ENCODE data around the gene ATXN7.

ATXN7 gene

DNA sequence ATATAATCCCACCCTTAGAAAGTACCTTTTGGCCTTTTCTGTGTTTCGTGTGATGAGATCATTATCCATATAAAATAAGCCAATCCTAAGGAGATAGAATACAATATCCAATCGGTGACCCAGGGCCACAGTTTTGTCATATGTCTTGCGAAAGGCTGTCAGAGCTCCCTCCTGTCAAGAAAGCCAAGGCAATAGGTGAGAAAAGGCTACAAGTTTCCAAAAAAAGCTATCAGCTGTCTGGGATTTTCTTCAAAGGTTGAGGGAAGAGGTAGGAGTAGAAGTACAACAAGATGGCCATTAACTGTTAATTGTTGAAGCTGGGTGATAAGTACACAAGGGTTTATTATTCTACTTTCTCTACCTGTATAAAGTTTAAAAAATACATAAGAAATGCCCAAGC lies 155.6 kb downstream of the ATXN7 start:
- H3K9me3 ChIP-seq (ENCODE audit: insufficient read depth, low read depth, low read length), result no peaks in the 10 kb centered on the region
- no peak overlapping the region for H3K9ac ChIP-seq (ENCODE audit: low read depth, low read length)
- H3K4me3 ChIP-seq (ENCODE audit: low read length), result no peak overlapping the region
- H3K4me1 ChIP-seq (ENCODE audit: insufficient read depth, low read length), result no peaks in the 10 kb centered on the region
- no peak overlapping the region for H3K27ac ChIP-seq (ENCODE audit: low read length)
- H3K36me3 ChIP-seq (ENCODE audit: insufficient read depth, low read depth, low read length), result peaks cover 70% of the 10 kb centered on the region
- H3K27me3 ChIP-seq (ENCODE audit: insufficient read depth, low read length), result no peaks in the 10 kb centered on the region

DNA sequence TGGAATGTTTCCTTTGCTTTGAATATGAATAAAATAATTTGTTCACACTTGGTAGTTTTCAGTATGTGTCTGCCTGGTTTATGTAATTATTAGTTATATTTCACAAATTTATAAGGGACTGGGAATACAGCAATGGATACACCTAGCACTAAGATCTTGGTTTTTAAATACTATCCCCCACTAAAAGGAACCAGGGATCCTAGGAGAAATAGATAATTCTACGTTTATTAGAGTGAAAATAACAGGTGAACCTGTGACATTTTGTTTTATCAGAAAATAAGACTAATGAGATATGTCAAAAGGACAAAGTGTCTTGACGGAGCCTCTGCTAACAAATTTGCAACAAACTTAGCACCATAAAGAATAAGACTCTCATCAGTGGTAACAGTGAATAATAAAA lies 156.2 kb downstream of the ATXN7 start:
- Histone ChIP-seq H3K27ac (ENCODE audit: low read length) (no peak overlapping the region), H3K27me3 (ENCODE audit: insufficient read depth, low read length) (no peaks in the 10 kb centered on the region), H3K9ac (ENCODE audit: low read depth, low read length) (no peak overlapping the region), H3K9me3 (ENCODE audit: insufficient read depth, low read depth, low read length) (no peaks in the 10 kb centered on the region), H3K4me1 (ENCODE audit: insufficient read depth, low read length) (no peaks in the 10 kb centered on the region), H3K36me3 (ENCODE audit: insufficient read depth, low read depth, low read length) (peaks cover 64% of the 10 kb centered on the region), H3K4me3 (ENCODE audit: low read length) (no peak overlapping the region)

DNA sequence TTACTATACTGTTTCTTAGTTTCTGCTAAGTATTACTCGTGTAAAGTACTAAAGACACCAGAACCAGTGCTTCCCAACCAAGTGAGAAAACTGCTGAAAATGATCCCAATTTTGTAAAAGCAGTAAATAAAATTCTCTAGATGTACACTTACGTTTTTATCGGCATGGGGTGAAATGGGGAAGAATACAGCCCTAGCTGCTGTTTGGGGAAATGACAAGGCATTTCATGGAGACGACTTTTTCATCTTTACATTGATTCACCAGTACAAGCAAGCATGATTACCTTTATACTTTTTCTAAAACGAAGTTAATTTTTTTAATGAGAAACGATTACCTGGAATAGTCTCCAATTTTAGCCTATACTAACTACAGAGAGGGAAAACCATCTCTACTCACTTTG lies 158.3 kb downstream of the ATXN7 start:
- Histone ChIP-seq H3K36me3 (ENCODE audit: insufficient read depth, low read depth, low read length) (peaks cover 46% of the 10 kb centered on the region), H3K4me1 (ENCODE audit: insufficient read depth, low read length) (no peaks in the 10 kb centered on the region), H3K27me3 (ENCODE audit: insufficient read depth, low read length) (no peaks in the 10 kb centered on the region), H3K27ac (ENCODE audit: low read length) (no peak overlapping the region), H3K4me3 (ENCODE audit: low read length) (peak overlapping the region; percentile 90), H3K9me3 (ENCODE audit: insufficient read depth, low read depth, low read length) (no peaks in the 10 kb centered on the region), H3K9ac (ENCODE audit: low read depth, low read length) (peak overlapping the region; percentile 87; the same call in 1 of the 2 replicates)

DNA sequence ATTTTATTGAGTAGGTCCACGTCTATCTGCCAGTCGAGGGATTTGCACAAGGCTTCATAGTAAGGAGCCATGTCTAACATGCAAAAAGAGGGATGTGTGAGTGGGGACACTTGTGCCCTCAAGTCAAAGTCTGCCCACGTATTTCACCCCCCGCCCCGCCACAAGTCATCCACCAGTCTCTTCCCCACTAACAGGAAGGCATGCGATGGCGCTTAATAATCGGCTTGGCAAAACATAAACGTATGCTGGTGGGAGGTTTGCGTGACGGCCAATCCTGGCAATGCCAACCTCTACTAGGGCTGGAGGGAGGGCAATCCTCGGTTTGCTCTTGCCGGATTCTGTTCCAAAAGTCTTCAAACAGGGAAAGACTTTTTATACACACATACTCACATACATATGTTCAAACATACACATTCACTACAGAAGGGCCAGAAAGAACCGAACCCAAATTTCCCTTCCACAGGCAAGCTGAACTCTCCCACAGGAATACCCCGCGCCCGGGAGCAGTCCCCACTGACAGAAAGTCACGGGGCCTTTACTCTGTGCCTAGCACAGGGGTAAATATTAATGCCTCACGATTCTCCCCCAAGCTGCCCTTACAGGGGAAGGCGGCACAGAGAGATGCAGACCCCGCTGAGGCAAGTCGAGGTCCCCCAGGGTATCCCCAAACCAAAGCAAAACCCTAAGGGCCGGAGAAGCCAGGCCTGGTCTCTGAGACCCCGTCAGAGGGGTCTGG lies 159.0 kb downstream of the ATXN7 start:
- Histone ChIP-seq H3K27me3 (ENCODE audit: insufficient read depth, low read length) (no peaks in the 10 kb centered on the region), H3K9me3 (ENCODE audit: insufficient read depth, low read depth, low read length) (no peaks in the 10 kb centered on the region), H3K36me3 (ENCODE audit: insufficient read depth, low read depth, low read length) (peaks cover 39% of the 10 kb centered on the region), H3K9ac (ENCODE audit: low read depth, low read length) (peak overlapping the region; percentile 87), H3K27ac (ENCODE audit: low read length) (no peak overlapping the region), H3K4me3 (ENCODE audit: low read length) (peak overlapping the region; percentile 90), H3K4me1 (ENCODE audit: insufficient read depth, low read length) (no peaks in the 10 kb centered on the region)

DNA sequence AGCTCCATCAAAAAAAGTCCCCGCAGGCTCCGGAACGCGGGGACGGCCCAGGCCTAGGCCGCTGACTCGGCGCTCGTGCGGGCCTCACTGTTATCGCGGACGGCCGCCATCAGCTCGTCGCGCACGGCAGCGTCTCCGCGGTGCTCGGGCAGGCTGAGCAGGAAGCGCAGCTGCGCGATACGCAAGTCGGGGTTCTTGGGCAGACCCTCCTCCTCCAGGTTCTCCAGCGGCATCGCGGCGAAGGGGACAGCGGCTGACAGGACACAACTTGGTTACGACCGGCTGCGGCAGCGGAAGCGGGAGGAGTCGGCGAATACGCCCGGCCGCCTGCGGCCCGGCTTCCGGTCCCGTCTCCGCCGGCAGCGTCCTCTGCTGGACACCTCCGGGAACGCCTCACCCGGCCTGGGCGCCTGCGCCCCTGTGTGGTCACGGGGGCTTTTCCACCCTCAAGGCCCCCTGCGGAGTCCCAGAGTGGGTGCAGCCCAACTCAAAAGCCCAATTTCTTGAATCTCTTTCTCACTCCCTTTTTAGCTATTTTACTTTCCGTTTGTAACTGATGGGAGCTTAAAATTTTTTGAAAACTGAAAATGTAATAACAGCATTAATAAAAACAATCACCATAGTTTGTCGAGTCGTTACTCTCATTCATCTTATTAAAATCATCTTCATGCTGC lies 159.7 kb downstream of the ATXN7 start, which contains the start of gene PSMD6:
PSMD6 (minus strand) TSS at position 308 of the 674 bp plus-strand sequence; CDS start at position 233, 75 bp downstream.
- H3K27me3 ChIP-seq (ENCODE audit: insufficient read depth, low read length), result no peaks in the 10 kb centered on the region
- H3K36me3 ChIP-seq (ENCODE audit: insufficient read depth, low read depth, low read length), result peaks cover 32% of the 10 kb centered on the region
- peak within 1 kb of the TSS; percentile 87 for H3K9ac ChIP-seq (ENCODE audit: low read depth, low read length)
- no peaks in the 10 kb centered on the region for H3K9me3 ChIP-seq (ENCODE audit: insufficient read depth, low read depth, low read length)
- no peaks in the 10 kb centered on the region for H3K4me1 ChIP-seq (ENCODE audit: insufficient read depth, low read length)
- H3K27ac ChIP-seq (ENCODE audit: low read length), result no peak within 1 kb of the TSS
- peak within 1 kb of the TSS; percentile 90 for H3K4me3 ChIP-seq (ENCODE audit: low read length)

DNA sequence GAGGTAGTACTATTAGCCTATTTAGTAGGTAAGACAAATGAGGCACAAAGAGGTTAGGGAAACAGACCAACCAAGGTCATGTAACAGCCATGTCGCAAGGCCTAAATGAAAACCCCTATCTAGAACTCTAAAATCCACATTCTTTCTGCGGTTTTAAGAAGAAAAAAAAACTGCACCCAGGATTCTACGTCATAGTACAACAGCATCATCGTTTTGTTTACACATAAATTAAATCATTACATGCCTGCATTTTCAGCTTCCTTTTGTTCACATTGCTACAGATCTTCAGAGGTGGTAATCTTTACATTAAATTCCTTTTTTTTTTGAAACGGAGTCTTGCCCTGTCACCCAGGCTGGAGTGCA lies 160.2 kb downstream of the ATXN7 start:
- H3K4me1 ChIP-seq (ENCODE audit: insufficient read depth, low read length), result peaks cover 3% of the 10 kb centered on the region
- no peak overlapping the region for H3K27ac ChIP-seq (ENCODE audit: low read length)
- H3K9me3 ChIP-seq (ENCODE audit: insufficient read depth, low read depth, low read length), result no peaks in the 10 kb centered on the region
- no peaks in the 10 kb centered on the region for H3K27me3 ChIP-seq (ENCODE audit: insufficient read depth, low read length)
- no peak overlapping the region for H3K9ac ChIP-seq (ENCODE audit: low read depth, low read length)
- peaks cover 27% of the 10 kb centered on the region for H3K36me3 ChIP-seq (ENCODE audit: insufficient read depth, low read depth, low read length)
- no peak overlapping the region; the same call in 1 of the 2 replicates for H3K4me3 ChIP-seq (ENCODE audit: low read length)

DNA sequence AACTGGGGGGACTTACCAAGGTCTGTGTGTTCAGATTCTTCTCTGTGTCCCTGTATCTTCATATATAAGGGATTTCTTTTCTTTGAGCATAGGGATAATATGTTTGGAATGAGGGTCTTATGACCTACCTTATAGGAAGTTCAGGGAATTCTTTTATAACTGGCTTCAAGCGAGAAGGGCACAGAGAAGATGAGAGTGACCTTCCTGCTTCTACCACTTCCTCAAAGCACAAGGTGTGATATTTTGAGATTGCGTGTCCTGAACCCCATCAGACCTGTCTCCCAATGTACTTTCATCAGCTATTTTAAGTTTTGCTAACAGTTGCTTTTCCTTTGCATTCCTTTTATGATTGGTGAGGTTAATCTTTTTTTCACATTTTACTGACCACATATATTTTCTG lies 162.7 kb downstream of the ATXN7 start:
- Histone ChIP-seq H3K9me3 (ENCODE audit: insufficient read depth, low read depth, low read length) (no peaks in the 10 kb centered on the region), H3K4me3 (ENCODE audit: low read length) (no peak overlapping the region), H3K27ac (ENCODE audit: low read length) (no peak overlapping the region), H3K36me3 (ENCODE audit: insufficient read depth, low read depth, low read length) (0 out of 2 replicates have a peak, but pooled peaks cover 4% of the 10 kb centered on the region), H3K27me3 (ENCODE audit: insufficient read depth, low read length) (no peaks in the 10 kb centered on the region), H3K9ac (ENCODE audit: low read depth, low read length) (no peak overlapping the region), H3K4me1 (ENCODE audit: insufficient read depth, low read length) (peaks cover 6% of the 10 kb centered on the region)

DNA sequence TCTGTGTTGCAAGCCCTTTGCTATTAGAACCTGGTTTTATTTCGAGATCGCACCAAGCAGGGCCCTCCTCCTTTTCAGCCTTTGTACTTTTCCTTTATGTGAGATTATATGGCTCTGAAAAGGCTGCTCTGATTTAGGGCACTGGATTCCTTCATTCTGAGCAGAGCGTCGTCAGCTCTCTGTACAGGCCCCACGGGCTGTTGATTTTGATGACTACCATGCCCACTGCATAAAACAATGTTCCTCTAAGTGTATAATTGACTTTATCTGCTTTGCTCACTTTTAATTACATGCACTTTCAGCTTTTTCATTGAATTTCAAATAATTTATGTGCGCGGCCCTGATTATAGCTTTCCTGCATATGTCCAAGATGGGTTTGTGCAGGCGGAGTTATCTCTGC lies 164.0 kb downstream of the ATXN7 start:
- H3K27ac ChIP-seq (ENCODE audit: low read length), result no peak overlapping the region
- H3K9ac ChIP-seq (ENCODE audit: low read depth, low read length), result no peak overlapping the region
- H3K36me3 ChIP-seq (ENCODE audit: insufficient read depth, low read depth, low read length), result no peaks in the 10 kb centered on the region

DNA sequence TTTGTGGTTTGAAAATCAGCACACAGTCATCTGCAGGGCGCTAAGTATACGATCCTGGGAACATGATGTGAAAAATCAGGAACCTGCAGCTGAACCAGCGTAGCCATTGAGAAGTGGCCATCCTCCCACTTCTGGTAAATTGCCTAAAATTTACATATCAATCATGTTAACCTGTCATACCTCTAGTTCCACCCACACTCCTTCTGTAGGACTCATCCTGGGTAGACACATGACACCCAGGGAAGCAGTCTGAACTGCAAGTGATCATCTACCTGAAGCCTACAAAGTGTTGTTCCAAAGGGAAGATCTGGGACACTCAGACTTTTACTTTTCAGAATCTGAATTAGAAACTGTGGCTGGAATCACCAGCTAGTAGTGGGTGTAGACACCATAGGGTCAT lies 165.1 kb downstream of the ATXN7 start:
- H3K9ac ChIP-seq (ENCODE audit: low read depth, low read length), result no peak overlapping the region
- H3K36me3 ChIP-seq (ENCODE audit: insufficient read depth, low read depth, low read length), result no peaks in the 10 kb centered on the region
- no peaks in the 10 kb centered on the region for H3K9me3 ChIP-seq (ENCODE audit: insufficient read depth, low read depth, low read length)
- H3K27me3 ChIP-seq (ENCODE audit: insufficient read depth, low read length), result no peaks in the 10 kb centered on the region
- no peak overlapping the region; the same call in 1 of the 2 replicates for H3K4me3 ChIP-seq (ENCODE audit: low read length)
- H3K27ac ChIP-seq (ENCODE audit: low read length), result no peak overlapping the region
- peaks cover 8% of the 10 kb centered on the region for H3K4me1 ChIP-seq (ENCODE audit: insufficient read depth, low read length)

More for the DNA sequence above, 164.0 kb downstream of the ATXN7 start:
- Histone ChIP-seq H3K9me3 (ENCODE audit: insufficient read depth, low read depth, low read length) (no peaks in the 10 kb centered on the region), H3K4me1 (ENCODE audit: insufficient read depth, low read length) (peaks cover 8% of the 10 kb centered on the region), H3K4me3 (ENCODE audit: low read length) (no peak overlapping the region), H3K27me3 (ENCODE audit: insufficient read depth, low read length) (no peaks in the 10 kb centered on the region)

DNA sequence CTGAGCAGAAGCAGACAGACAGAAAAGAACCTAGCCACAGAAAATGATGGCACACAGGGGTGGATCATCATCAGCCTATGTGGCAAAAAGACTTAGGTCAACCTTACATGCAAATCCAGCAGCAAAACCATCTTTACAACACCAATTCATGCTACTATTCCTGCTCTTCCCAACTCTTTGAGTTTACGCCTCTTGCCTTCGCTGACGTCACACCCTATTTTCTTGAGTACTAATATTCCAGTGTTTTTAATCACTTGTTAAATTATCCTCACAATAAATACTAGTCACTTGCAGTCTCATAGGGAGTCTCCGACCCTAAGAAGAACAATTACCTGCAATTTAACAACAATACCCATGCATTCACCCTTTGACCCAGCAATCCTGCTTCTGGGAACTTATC lies 165.6 kb downstream of the ATXN7 start:
- Histone ChIP-seq H3K9ac (ENCODE audit: low read depth, low read length) (no peak overlapping the region), H3K9me3 (ENCODE audit: insufficient read depth, low read depth, low read length) (no peaks in the 10 kb centered on the region), H3K4me3 (ENCODE audit: low read length) (no peak overlapping the region), H3K27me3 (ENCODE audit: insufficient read depth, low read length) (no peaks in the 10 kb centered on the region), H3K4me1 (ENCODE audit: insufficient read depth, low read length) (peaks cover 8% of the 10 kb centered on the region), H3K36me3 (ENCODE audit: insufficient read depth, low read depth, low read length) (no peaks in the 10 kb centered on the region), H3K27ac (ENCODE audit: low read length) (no peak overlapping the region)

DNA sequence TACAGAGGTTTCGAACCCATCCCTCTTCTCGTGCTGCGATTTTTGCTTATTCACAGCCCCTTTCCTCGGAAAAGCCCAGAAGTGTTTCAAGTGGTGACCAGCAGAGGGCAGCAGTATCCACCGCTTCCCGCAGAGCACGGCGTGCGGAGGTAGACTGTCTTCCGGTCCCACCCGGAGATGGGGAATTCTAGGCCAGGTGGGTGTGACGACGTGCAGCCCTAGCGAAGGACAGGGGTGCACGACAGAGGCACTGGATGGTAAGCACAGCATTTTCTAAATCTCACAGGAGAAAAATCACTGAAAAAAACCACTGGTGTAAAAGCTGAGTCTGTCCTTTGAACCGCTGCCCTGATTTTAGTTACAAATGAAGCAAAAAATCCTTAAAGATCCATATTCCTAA lies 167.1 kb downstream of the ATXN7 start:
- Histone ChIP-seq H3K9ac (ENCODE audit: low read depth, low read length) (no peak overlapping the region), H3K4me1 (ENCODE audit: insufficient read depth, low read length) (peaks cover 8% of the 10 kb centered on the region), H3K9me3 (ENCODE audit: insufficient read depth, low read depth, low read length) (no peaks in the 10 kb centered on the region), H3K36me3 (ENCODE audit: insufficient read depth, low read depth, low read length) (no peaks in the 10 kb centered on the region), H3K27ac (ENCODE audit: low read length) (no peak overlapping the region), H3K4me3 (ENCODE audit: low read length) (no peak overlapping the region), H3K27me3 (ENCODE audit: insufficient read depth, low read length) (no peaks in the 10 kb centered on the region)

Data from iPS-20b (cell line).